ENCODE results near the gene KIF1C. TPM values are rescaled to one million over a fixed set of nuclear protein-coding genes. Genes with fewer than 3 reads are reported as not detected.

The KIF1C gene
- total RNA-seq, 1 experiment from 2014 or later: 85.6 TPM

- no peaks in the 10 kb centered on the region for H3K79me1 ChIP-seq (ENCODE audit: insufficient read depth, low read depth, low read length, poor library complexity, severe bottlenecking)
- Mint-ChIP-seq H3K27me3 (ENCODE audit: low read depth) (peaks cover 43% of the 10 kb centered on the region), H3K36me3 (ENCODE audit: insufficient read depth in 1 of 3, low read depth in 3 of 3) (peaks cover 20 to 42% (median 24%) of the 10 kb centered on the region in 3 experiments), H3K4me3 (peak overlapping the region in 1 of 2 experiments; percentile 73; a peak in 4 of 5 replicates), H3K9me3 (no peaks in the 10 kb centered on the region), H3K27ac (peak overlapping the region; percentile 83 to 98 (median 88); a peak in 6 of 7 replicates), H3K4me1 (peaks cover 31% of the 10 kb centered on the region in 2 experiments)
- H3K27ac ChIP-seq (ENCODE audit: insufficient read length, low read depth, low read length): no peak overlapping the region
- no peak overlapping the region for H3K18ac ChIP-seq (ENCODE audit: insufficient read length, low read depth, low read length)
- peaks cover 10% of the 10 kb centered on the region; the same call in 1 of the 2 replicates for H3K4me1 ChIP-seq (ENCODE audit: insufficient read depth, low read length)
- H2AK5ac ChIP-seq (ENCODE audit: insufficient read length, low read length): no peak overlapping the region
- H2AFZ ChIP-seq (ENCODE audit: low read length): no peak overlapping the region
- WGBS (ENCODE audit: extremely low coverage, insufficient read length, low lambda C conversion rate): no CpG with 5 or more reads among the region's 12 CpGs
- H3K4ac ChIP-seq (ENCODE audit: low read depth, low read length): no peak overlapping the region
- no peak for DNase-seq
- peaks cover 12% of the 10 kb centered on the region; the same call in 1 of the 2 replicates for H3K27me3 ChIP-seq (ENCODE audit: insufficient read depth, low read length)
- H4K20me1 ChIP-seq (ENCODE audit: control insufficient read depth, insufficient read depth, insufficient read length): no peaks in the 10 kb centered on the region
- H2BK20ac ChIP-seq (ENCODE audit: low read depth, low read length, poor library complexity, severe bottlenecking): no peak overlapping the region
- peak overlapping the region; percentile 4 for H3K4me2 ChIP-seq (ENCODE audit: insufficient read depth, insufficient read length, low read length)
- H3K79me2 ChIP-seq (ENCODE audit: insufficient read depth, low read length): peaks cover 2% of the 10 kb centered on the region; the same call in 1 of the 2 replicates
- H3K14ac ChIP-seq (ENCODE audit: insufficient read depth, low read length): peak overlapping the region; percentile 2; the same call in 1 of the 2 replicates
- H3K23me2 ChIP-seq (ENCODE audit: insufficient read length, low read depth, low read length, poor library complexity, severe bottlenecking): peaks cover 15% of the 10 kb centered on the region
- H4K8ac ChIP-seq (replicated peaks; ENCODE audit: insufficient read length, low read depth, low read length): no peak overlapping the region
- TF ChIP-seq CTCF (conservative IDR thresholded peaks at IDR 0.05): no peak
- no peak overlapping the region for H3K23ac ChIP-seq (ENCODE audit: insufficient read length, low read depth, low read length)
- no peak overlapping the region for H4K5ac ChIP-seq (ENCODE audit: insufficient read length, low read depth, low read length)
- H2BK12ac ChIP-seq (ENCODE audit: insufficient read length, low read depth, low read length): no peak overlapping the region
- H2BK15ac ChIP-seq (ENCODE audit: low read depth, low read length): no peak overlapping the region
- H3T11ph ChIP-seq (ENCODE audit: low read length): no peak overlapping the region
- no peak overlapping the region for H3K56ac ChIP-seq (ENCODE audit: insufficient read length, low read depth, low read length)
- no peak overlapping the region for H2BK120ac ChIP-seq (ENCODE audit: low read depth, low read length, poor library complexity, severe bottlenecking)
- no peak overlapping the region for H2BK5ac ChIP-seq (ENCODE audit: insufficient read length, low read length)
- H4K91ac ChIP-seq (ENCODE audit: insufficient read length, low read depth, low read length): no peak overlapping the region
- H3K9ac ChIP-seq (ENCODE audit: extremely low read depth, insufficient read length, low read length): no peak overlapping the region
- H3K9me3 ChIP-seq (ENCODE audit: control insufficient read depth, low read depth, low read length): no peaks in the 10 kb centered on the region
Observed at GRCh38 chr17:4972322-4972721, 25.4 kb upstream of the KIF1C start.

Data from H9 (cell line).